HG02884 (cell line): Measurements from ENCODE around the gene HMX1.

Experiments used
- ATAC-seq: cut with Tn5 transposase; IDR thresholded peaks from one replicate; pipeline ENCODE4 v1.9.1; 2021; ENCODE audit warnings: mild to moderate bottlenecking, moderate library complexity; ENCODE audit not compliant: unreplicated experiment

Gene HMX1

GRCh38 chr4:8857766-8858700 is 13.6 kb downstream of the HMX1 start:
- no peak for ATAC-seq

DNA sequence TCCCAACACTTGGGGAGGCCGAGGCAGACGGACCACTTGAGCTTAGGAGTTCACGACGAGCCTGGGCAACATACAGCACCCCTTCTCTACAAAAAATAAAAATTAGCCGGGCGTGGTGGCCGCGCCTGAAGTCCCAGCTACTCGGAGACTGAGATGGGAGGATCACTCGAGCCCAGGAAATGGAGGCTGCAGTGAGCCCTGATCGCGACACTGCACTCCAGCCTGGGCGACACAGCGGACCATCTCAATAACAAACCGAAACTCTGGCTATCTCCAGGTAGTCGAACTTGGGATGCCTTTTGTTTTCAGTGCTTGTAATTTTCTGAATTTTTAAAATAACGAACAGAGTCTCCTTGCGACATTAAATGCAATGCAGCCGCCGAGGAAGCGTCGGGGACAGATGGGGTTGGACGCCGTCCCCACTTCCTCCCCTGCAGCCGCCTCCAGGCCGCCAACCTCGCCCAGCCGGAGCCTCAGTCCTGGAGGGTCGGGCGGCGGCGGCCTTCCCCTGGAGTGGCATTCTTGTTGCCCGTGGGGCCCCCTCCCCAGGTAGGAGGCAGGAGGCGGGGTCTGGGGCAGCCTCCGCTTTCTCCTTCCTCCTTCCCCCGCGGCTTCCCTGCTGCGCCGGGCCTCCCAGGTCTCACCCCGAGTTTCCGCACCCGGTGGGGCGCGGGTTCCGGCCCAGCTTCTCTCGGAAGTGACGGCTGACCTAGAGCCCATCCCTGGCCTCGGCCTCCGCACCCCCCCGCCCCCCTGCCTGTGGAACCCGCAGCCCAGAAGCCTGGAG is 14.6 kb downstream of the HMX1 start:
- no peak for ATAC-seq

- ATAC-seq, result no peak
Measured at GRCh38 chr4:8855818-8856245, 15.8 kb downstream of the HMX1 start.

GRCh38 chr4:8854931-8855330 is 16.7 kb downstream of the HMX1 start:
- no peak for ATAC-seq

DNA sequence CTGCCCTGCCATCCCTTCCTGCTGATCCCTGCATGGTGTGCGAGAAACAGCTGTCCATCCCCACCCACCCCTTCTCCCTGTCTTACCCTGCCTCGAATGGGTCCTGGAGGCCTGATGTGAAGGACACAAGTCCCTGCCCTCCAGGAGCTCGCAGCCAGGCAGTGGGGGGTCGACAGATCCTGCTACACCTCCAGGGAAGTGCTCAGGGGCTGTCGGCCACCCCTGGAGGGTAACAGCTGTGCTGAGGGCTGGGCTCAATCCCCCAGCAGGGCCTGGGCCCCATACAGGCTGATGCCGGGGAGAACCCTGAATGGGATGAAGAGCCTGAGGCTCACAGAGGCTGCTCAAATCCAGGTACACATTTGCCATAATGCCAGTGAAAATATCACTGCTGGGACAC is 17.6 kb downstream of the HMX1 start:
- ATAC-seq, result no peak

- no peak for ATAC-seq
Measured at GRCh38 chr4:8853249-8853648, 18.4 kb downstream of the HMX1 start.

DNA sequence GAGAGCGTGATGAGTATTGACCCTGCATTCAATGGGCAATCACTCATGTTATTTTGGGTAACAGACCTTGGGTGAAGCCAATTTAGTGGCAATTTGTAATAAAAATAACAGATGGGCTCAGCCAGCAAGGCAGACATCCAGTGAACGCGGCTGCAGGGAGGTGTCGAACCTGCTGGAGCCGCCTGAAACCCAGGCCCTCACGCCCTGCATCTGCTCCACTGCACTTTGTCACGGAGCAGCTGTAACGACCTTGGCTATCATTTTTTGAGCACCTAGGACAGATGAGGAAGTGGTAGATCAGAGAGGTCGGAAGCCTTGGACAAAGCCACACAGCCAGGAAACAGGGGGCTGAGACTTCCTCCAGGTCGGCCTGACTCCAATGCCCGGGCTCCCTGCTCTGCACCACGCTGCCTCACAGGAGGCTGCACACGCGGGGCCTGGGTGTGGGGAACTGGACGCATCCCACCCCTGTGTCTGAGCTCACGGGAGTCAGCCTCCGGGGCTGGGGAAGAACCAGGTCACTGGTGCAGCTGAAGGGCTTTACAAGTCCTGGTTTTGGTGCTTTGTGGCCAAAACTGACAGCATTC is 19.4 kb downstream of the HMX1 start:
- no peak for ATAC-seq

DNA sequence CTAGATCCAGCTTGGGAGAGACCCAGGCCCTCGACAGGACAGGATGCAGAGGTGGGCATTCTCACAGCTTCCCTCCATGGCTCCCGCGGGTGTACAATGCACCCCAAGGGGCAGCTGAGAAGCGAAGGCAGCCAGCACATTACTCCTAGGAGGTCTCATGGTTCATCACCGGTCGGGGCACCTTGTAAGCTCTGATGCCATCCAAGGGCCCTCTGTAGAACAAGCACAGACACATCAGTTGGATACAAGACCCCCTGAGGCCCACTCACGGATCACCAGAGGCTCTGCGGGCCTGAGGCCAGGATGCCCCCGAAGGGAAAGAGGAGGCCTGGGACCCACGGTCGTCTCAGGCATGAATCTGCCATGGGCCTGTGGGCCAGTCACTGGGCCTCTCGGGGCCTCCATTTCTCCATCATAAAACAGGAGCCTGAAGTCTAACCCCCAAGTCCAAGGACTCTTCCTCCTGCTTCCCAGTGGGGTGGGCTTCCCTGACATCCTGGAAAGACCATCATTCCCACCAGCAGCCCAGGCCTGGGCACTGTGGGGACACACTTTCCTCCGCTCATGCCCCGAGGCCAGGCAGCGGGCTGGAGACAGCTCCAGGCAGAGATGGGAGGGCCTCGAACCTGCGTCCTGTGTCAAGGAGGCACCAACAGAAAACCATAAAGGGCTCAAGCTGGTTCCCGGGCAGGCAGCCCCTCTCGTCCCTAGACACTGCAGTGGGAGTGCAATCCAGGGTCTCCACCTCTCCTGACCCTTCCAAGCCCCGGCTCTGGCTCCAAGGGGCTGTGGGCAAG is 20.1 kb downstream of the HMX1 start:
- no peak for ATAC-seq

DNA sequence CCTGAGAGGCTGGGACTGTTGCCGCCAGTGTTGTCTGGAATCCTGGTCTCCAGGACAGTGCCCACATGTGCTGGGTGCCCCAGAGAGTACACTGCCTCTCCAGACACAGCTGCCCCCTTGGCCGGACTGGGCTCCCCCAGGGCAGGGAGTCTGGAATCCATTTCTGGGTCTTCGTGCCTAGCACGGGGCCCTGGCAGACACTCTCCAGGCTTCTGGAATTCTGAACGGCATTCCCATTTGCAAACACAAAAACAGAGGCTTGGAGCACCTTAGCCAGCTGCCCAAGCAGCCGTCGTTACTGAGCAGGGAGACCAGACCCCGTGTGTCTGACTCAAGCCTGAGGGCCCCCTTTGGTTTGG is 20.8 kb downstream of the HMX1 start:
- no peak for ATAC-seq

- ATAC-seq, result no peak
Measured at GRCh38 chr4:8850074-8850829, 21.4 kb downstream of the HMX1 start.

- no peak for ATAC-seq
Measured at GRCh38 chr4:8849266-8850073, 22.2 kb downstream of the HMX1 start.

GRCh38 chr4:8848507-8849265 is 23.0 kb downstream of the HMX1 start:
- ATAC-seq, result no peak

DNA sequence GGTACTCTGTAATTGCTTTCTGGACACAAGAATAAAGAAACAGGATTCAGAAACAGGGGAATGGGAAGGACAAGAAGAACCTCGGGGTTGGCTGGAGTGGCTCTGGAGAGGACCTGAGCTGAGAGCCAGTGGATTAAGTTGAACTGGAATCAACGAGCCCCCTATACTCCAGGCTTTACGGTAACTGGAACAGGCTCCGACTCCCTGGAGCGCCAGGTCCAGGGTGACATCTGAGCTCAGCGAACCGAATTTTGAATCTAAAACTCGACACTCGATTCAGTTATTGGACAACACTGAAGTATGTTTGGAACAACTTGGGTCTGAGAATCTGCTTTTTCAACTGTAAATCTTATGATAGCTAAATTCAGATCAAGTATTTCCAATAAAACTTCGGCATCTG is 23.9 kb downstream of the HMX1 start:
- no peak for ATAC-seq

- no peak for ATAC-seq
Measured at GRCh38 chr4:8847331-8847730, 24.3 kb downstream of the HMX1 start.

DNA sequence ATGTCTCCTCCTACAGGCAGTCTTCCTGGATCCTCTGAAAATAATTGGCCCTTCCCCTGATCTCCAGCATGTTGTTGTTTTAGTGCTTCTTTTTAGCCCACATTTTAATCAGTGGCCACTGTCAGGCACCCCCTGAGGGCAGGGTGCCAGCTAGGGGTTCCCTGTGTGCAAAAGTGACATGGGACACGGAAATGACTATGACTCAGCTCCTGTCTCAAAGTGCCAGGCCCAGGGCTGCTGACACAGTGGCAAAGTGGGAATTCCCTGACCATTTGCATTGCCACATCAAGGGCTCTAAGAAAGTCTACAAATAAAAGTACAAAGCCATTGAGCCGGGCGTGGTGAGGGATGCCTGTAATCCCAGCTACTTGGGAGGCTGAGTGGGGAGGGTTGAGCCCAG is 24.8 kb downstream of the HMX1 start:
- no peak for ATAC-seq

- ATAC-seq, result no peak
Measured at GRCh38 chr4:8846046-8846720, 25.5 kb downstream of the HMX1 start.

GRCh38 chr4:8844976-8845690 is 26.5 kb downstream of the HMX1 start:
- no peak for ATAC-seq
